HG03354 (cell line): ENCODE results near the gene NTSR1.

Experiments
- ATAC-seq: cut with Tn5 transposase; IDR thresholded peaks from one replicate; pipeline ENCODE4 v1.9.1; 2021; ENCODE audit warnings: mild to moderate bottlenecking; ENCODE audit not compliant: unreplicated experiment, poor library complexity, severe bottlenecking

The NTSR1 gene

GRCh38 chr20:62722627-62723026 is 14.0 kb downstream of the NTSR1 start:
- ATAC-seq = no peak

- no peak for ATAC-seq
Observed at GRCh38 chr20:62723351-62723750, 14.7 kb downstream of the NTSR1 start.

GRCh38 chr20:62723768-62724450 is 15.3 kb downstream of the NTSR1 start:
- no peak for ATAC-seq

- ATAC-seq = no peak
Observed at GRCh38 chr20:62724692-62725595, 16.3 kb downstream of the NTSR1 start.

GRCh38 chr20:62725596-62726268 is 17.1 kb downstream of the NTSR1 start:
- ATAC-seq = no peak

- ATAC-seq = no peak
Observed at GRCh38 chr20:62726276-62726675, 17.6 kb downstream of the NTSR1 start.

- ATAC-seq = no peak
Observed at GRCh38 chr20:62726716-62727583, 18.3 kb downstream of the NTSR1 start.

GRCh38 chr20:62727584-62728027 is 19.0 kb downstream of the NTSR1 start:
- ATAC-seq = no peak

- no peak for ATAC-seq
Observed at GRCh38 chr20:62728028-62728780, 19.6 kb downstream of the NTSR1 start.

- ATAC-seq = no peak
Observed at GRCh38 chr20:62728781-62729300, 20.2 kb downstream of the NTSR1 start.

GRCh38 chr20:62730481-62730880 is 21.8 kb downstream of the NTSR1 start:
- no peak for ATAC-seq

GRCh38 chr20:62732031-62732760 is 23.6 kb downstream of the NTSR1 start:
- ATAC-seq = no peak

GRCh38 chr20:62732842-62733525 is 24.3 kb downstream of the NTSR1 start:
- no peak for ATAC-seq

GRCh38 chr20:62733526-62733842 is 24.8 kb downstream of the NTSR1 start:
- no peak for ATAC-seq

- ATAC-seq = no peak
Observed at GRCh38 chr20:62733891-62734290, 25.3 kb downstream of the NTSR1 start.

- ATAC-seq = no peak
Observed at GRCh38 chr20:62734326-62734725, 25.7 kb downstream of the NTSR1 start.

- no peak for ATAC-seq
Observed at GRCh38 chr20:62734881-62735280, 26.2 kb downstream of the NTSR1 start.
